ENCODE measurements around the gene ZBTB5. TPM values are rescaled to one million over a fixed set of nuclear protein-coding genes. Genes with fewer than 3 reads are reported as not detected.

The ZBTB5 gene
- total RNA-seq, 1 experiment from 2014 or later: 5.8 TPM

GRCh38 chr9:37437010-37437409 is 28.2 kb downstream of the ZBTB5 start:
- Histone ChIP-seq H3K27me3 (ENCODE audit: low read length) (no peaks in the 10 kb centered on the region), H3K79me2 (ENCODE audit: low read length) (peaks cover 7% of the 10 kb centered on the region; the same call in 1 of the 2 replicates), H3K36me3 (ENCODE audit: low read depth, low read length) (peaks cover 34% of the 10 kb centered on the region), H3K9me2 (replicated peaks; ENCODE audit: low read length) (no peaks in the 10 kb centered on the region), H4K20me1 (ENCODE audit: low read length) (no peaks in the 10 kb centered on the region), H3K4me3 (ENCODE audit: low read length) (no peak overlapping the region), H3K9ac (ENCODE audit: low read length) (no peak overlapping the region), H3K4me1 (ENCODE audit: insufficient read depth, low read length) (no peaks in the 10 kb centered on the region), H3K4me2 (ENCODE audit: low read length) (no peak overlapping the region), H3K27ac (ENCODE audit: low read length) (no peak overlapping the region), H2AFZ (ENCODE audit: low read length) (no peak overlapping the region), H3F3A (ENCODE audit: low read length, unreplicated experiment) (no peaks in the 10 kb centered on the region), H3K9me3 (ENCODE audit: low read length) (no peaks in the 10 kb centered on the region)
- intact Hi-C loops (cut with micrococcal nuclease): no loop called here
- no TSS peak for BruUV-seq (replicated peaks)
- ATAC-seq (no peak), DNase-seq (no peak)
- ChIA-PET POLR2A (ENCODE audit: unreplicated experiment) (no interaction called here), CTCF (no interaction called here)
- TF ChIP-seq EZH2phosphoT487 (IDR thresholded peaks at IDR 0.05; ENCODE audit: borderline replicate concordance, low read length): no peak
- no peak for TF ChIP-seq EZH2 (IDR thresholded peaks at IDR 0.05; ENCODE audit: low read length, unreplicated experiment)
- TF ChIP-seq CTCF (conservative IDR thresholded peaks at IDR 0.05; ENCODE audit: low read depth, low read length): no peak

GRCh38 chr9:37436540-37436939 is 28.7 kb downstream of the ZBTB5 start:
- H3K27ac ChIP-seq (ENCODE audit: low read length): no peak overlapping the region
- peaks cover 7% of the 10 kb centered on the region; the same call in 1 of the 2 replicates for H3K79me2 ChIP-seq (ENCODE audit: low read length)
- H3K4me2 ChIP-seq (ENCODE audit: low read length): no peak overlapping the region
- no TSS peak for BruUV-seq (replicated peaks)
- TF ChIP-seq EZH2phosphoT487 (IDR thresholded peaks at IDR 0.05; ENCODE audit: borderline replicate concordance, low read length): no peak
- no peak for TF ChIP-seq CTCF (conservative IDR thresholded peaks at IDR 0.05; ENCODE audit: low read depth, low read length)
- no peak for TF ChIP-seq EZH2 (IDR thresholded peaks at IDR 0.05; ENCODE audit: low read length, unreplicated experiment)
- no peak overlapping the region for H2AFZ ChIP-seq (ENCODE audit: low read length)
- ATAC-seq (no peak), DNase-seq (no peak)
- H3K27me3 ChIP-seq (ENCODE audit: low read length): no peaks in the 10 kb centered on the region
- POLR2A ChIA-PET (ENCODE audit: unreplicated experiment): no interaction called here
- no peaks in the 10 kb centered on the region for H3K9me3 ChIP-seq (ENCODE audit: low read length)
- CTCF ChIA-PET: no interaction called here
- intact Hi-C loops (cut with micrococcal nuclease): no loop called here
- no peak overlapping the region for H3K4me3 ChIP-seq (ENCODE audit: low read length)
- no peak overlapping the region for H3K9ac ChIP-seq (ENCODE audit: low read length)
- no peaks in the 10 kb centered on the region for H4K20me1 ChIP-seq (ENCODE audit: low read length)
- H3K36me3 ChIP-seq (ENCODE audit: low read depth, low read length): peaks cover 30% of the 10 kb centered on the region; the same call in 1 of the 2 replicates
- no peaks in the 10 kb centered on the region for H3K4me1 ChIP-seq (ENCODE audit: insufficient read depth, low read length)
- no peaks in the 10 kb centered on the region for H3F3A ChIP-seq (ENCODE audit: low read length, unreplicated experiment)
- no peaks in the 10 kb centered on the region for H3K9me2 ChIP-seq (replicated peaks; ENCODE audit: low read length)

- Histone ChIP-seq H3K79me2 (ENCODE audit: low read length) (peaks cover 7% of the 10 kb centered on the region; the same call in 1 of the 2 replicates), H4K20me1 (ENCODE audit: low read length) (no peaks in the 10 kb centered on the region), H2AFZ (ENCODE audit: low read length) (no peak overlapping the region), H3K9ac (ENCODE audit: low read length) (no peak overlapping the region), H3K27ac (ENCODE audit: low read length) (no peak overlapping the region), H3K9me2 (replicated peaks; ENCODE audit: low read length) (no peaks in the 10 kb centered on the region), H3K4me3 (ENCODE audit: low read length) (no peak overlapping the region), H3K4me1 (ENCODE audit: insufficient read depth, low read length) (no peaks in the 10 kb centered on the region), H3K27me3 (ENCODE audit: low read length) (no peaks in the 10 kb centered on the region), H3K4me2 (ENCODE audit: low read length) (no peak overlapping the region), H3K36me3 (ENCODE audit: low read depth, low read length) (peaks cover 13% of the 10 kb centered on the region; the same call in 1 of the 2 replicates), H3F3A (ENCODE audit: low read length, unreplicated experiment) (no peaks in the 10 kb centered on the region), H3K9me3 (ENCODE audit: low read length) (no peaks in the 10 kb centered on the region)
- ATAC-seq: no peak
- DNase-seq: no peak
- no TSS peak for BruUV-seq (replicated peaks)
- ChIA-PET POLR2A (ENCODE audit: unreplicated experiment) (no interaction called here), CTCF (no interaction called here)
- TF ChIP-seq EZH2phosphoT487 (IDR thresholded peaks at IDR 0.05; ENCODE audit: borderline replicate concordance, low read length) (no peak), CTCF (conservative IDR thresholded peaks at IDR 0.05; ENCODE audit: low read depth, low read length) (no peak), EZH2 (IDR thresholded peaks at IDR 0.05; ENCODE audit: low read length, unreplicated experiment) (no peak)
- intact Hi-C loops (cut with micrococcal nuclease): no loop called here
These were observed 31.3 kb downstream of the ZBTB5 start for GRCh38 chr9:37433867-37434371.

Measured in PC-3 (cell line).